GM12801 (cell line): ENCODE results near the gene OBP2B.

ENCODE experiments used
- TF ChIP-seq, protein P1 (sequence below): IDR thresholded peaks from one replicate; pipeline ENCODE4 v1.5.1; 2011; ENCODE audit warnings: control low read depth; ENCODE audit not compliant: insufficient read length; ENCODE audit errors: extremely low read depth

The OBP2B gene

DNA sequence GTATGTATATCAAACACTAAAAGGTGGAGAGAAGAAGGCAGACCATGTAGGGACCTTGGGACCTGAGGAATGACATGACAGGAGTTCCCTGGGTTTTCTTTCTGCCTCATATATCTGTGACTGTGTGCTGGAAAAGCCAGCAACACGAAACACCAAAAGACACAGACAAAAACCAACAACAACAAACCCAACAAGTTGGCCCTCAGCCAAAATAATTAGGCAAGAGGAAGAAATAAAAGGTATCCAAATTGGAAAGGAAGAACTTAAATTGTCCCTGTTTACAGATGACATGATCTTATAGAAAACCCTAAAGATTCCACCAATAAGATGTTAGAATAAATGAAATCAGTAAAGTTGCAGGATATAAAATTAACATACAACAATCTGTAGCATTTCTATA, 44.2 kb upstream of the OBP2B start:
- TF ChIP-seq, protein P1, sequence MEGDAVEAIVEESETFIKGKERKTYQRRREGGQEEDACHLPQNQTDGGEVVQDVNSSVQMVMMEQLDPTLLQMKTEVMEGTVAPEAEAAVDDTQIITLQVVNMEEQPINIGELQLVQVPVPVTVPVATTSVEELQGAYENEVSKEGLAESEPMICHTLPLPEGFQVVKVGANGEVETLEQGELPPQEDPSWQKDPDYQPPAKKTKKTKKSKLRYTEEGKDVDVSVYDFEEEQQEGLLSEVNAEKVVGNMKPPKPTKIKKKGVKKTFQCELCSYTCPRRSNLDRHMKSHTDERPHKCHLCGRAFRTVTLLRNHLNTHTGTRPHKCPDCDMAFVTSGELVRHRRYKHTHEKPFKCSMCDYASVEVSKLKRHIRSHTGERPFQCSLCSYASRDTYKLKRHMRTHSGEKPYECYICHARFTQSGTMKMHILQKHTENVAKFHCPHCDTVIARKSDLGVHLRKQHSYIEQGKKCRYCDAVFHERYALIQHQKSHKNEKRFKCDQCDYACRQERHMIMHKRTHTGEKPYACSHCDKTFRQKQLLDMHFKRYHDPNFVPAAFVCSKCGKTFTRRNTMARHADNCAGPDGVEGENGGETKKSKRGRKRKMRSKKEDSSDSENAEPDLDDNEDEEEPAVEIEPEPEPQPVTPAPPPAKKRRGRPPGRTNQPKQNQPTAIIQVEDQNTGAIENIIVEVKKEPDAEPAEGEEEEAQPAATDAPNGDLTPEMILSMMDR: no peak

DNA sequence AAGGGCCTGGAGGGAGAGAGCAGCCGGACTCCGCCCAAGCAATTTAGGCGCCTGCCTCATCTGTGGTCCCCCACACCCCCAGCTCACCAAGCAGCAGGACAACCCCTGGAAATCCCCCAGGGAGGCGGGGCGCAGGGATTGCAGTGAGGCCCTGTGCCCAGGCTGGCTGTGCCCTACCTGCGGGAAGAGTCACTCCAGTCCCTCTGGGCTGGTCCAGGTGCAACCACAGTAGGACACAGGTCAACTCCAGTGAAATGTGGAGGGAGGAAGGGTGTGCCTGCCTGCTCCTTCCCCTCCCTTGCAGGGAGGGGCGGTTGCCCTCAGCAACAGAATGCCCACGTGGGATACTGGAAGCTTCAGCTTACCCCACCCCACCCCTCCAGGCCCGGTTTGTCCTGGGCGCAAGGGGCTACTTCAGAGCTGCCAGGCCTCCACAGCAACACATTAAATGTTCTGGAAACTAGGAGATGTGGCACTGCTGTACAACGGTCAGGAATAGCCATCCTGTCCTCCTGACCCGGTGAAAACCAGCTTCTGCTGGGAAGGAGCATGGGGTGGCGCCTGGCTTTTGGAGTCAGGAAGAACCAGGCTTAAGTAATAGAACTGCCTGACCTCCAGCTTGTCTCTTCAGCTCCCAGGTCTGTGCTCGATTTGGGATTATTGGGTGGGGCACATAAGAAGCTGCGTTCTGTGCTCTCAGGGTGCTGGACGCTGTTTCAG, 43.4 kb upstream of the OBP2B start:
- TF ChIP-seq, protein P1: no peak

DNA sequence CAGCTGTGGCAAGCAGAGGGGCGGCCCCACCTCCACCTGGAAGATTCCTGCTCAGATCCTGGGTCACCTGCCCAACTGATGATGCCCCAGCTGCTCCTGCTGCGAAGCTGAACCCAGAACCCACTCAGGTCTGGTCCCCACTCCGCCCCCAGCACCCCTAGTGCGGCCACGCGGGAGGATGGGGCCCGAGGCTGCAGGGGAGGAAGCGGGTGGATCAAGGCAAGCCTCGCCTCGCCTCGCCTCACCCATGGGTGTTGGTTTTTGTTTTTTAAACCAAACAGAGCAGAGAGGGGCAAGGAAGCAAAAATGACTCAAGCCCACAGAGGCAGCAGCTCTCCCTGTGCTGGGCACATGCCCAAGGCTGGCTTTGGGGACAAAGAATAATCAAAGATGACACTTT, 42.7 kb upstream of the OBP2B start:
- TF ChIP-seq, protein P1: no peak

DNA sequence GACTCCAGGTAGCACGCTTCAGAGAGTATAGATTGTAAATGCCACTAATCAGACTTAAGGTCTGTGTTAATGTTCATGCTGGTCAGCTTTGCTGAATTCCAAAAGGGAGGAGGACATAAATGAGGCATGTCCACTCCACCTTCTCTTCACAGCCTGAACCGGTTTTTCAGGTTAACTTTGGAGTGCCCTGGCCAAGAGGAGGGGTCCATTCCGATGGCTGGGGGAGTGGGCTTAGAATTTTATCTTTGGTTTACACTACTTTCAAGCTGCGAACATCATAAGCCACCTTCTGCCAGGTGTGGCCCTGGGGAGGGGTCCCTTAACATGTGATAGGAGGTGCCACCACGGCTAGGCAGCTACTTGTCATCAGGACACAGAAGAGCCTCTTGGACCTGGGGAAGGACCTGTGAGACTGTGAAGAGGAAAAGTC, 41.7 kb upstream of the OBP2B start:
- TF ChIP-seq, protein P1: no peak

DNA sequence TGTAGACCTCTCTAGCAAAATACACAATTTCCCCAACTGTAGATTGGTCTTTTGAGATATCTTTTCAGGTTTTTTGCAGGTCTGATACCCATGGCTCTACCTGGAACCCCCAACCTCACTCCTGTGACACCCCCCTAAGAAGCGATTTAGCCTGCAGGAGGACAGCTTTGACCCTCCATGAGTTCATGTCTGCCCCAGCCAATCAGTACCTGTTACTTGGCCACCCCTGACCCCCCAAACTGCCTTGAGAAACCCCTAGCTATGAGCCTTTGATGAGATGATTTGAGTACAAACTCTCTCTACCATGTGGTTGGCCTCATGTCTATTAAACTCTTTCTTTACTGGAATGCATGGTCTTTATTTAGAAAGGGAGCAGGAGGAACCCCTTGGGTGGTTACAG, 40.3 kb upstream of the OBP2B start:
- TF ChIP-seq, protein P1: no peak

DNA sequence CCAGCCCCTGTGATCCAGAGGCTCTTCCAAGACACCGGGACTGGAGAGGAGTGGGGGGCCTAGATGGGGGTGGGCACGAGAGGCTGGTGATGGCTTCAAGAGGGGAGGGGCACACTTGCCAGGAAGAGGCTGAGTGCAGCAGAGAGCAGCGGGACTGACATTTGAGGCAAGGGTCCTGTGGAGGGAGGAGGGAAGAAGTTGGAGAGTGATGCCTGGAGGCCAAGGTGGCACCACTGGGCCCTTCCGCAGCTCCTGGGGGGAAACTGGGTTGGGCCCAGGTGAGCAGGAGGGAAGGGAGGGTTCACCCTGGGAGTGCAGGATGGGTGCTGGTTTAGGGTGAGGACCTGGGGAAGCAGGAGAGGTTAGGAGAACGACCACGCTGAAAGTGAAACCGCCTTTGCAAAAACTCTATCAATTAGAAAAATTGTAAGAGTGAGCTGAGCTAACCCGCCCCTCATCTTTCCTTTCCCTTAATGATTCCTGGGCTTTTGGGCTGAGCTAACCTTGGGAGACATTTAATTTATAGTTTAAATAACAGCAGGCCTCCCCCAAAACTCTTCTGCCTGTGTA, 39.8 kb upstream of the OBP2B start:
- TF ChIP-seq, protein P1: no peak

DNA sequence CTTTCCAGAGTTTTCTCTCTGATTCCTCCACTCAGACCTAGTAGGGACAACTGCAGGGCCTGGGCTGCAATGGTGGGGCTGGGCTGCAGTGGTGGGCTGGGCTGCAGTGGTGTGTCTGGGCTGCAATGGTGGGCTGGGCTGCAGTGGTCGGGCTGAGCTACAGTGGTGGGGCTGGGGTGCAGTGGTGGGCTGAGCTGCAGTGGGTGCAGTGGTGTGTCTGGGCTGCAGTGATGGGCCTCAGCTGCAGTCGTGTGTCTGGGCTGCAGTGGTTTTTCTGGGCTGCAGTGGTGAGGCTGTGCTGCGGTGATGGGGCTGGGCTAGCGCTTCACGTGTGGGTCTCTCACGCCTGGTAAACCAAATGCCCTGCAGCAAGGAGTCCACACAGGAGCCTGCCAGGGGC, 38.6 kb upstream of the OBP2B start:
- TF ChIP-seq, protein P1: no peak

DNA sequence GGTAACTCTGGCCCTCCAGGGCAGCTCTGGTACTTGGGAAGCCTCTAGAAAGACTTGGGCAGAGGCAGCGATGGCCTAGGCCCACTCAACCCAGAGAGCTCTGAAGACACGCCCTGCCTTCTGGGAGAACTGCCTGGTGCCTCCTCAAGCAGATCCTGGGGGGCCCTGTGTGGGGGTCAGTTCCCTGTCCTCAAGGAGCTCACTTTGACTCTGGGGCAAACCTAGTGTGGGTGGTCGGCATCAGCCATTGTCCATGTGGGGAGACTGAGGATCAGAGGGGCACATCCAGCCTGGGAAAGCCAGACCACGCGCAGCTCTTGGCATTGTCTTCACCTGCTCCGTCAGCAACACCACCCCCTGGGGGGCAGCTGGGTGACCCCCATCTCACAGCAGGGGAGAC, 37.9 kb upstream of the OBP2B start:
- TF ChIP-seq, protein P1: no peak
